ENCODE measurements around the gene TEX2.

The TEX2 gene

GRCh38 chr17:64276961-64277505, 14.0 kb upstream of the TEX2 start:
- Histone ChIP-seq H3K27ac (ENCODE audit: low read depth, low read length) (no peak overlapping the region), H3K9me2 (replicated peaks; ENCODE audit: insufficient read depth, low read length) (no peaks in the 10 kb centered on the region), H3K36me3 (ENCODE audit: low read length) (no peaks in the 10 kb centered on the region), H3K27me3 (ENCODE audit: low read length) (no peaks in the 10 kb centered on the region), H3K9me3 (ENCODE audit: insufficient read depth, low read length) (no peaks in the 10 kb centered on the region), H4K20me1 (ENCODE audit: low read depth, low read length) (no peaks in the 10 kb centered on the region), H3F3A (ENCODE audit: insufficient read depth) (no peaks in the 10 kb centered on the region), H2AFZ (ENCODE audit: low read depth, low read length, severe bottlenecking) (no peak overlapping the region), H3K79me2 (ENCODE audit: insufficient read depth, low read length) (no peaks in the 10 kb centered on the region), H3K4me3 (ENCODE audit: insufficient read depth, low read length, poor library complexity, severe bottlenecking) (no peak overlapping the region), H3K4me2 (ENCODE audit: low read depth, low read length, poor library complexity, severe bottlenecking) (no peak overlapping the region), H3K9ac (ENCODE audit: low read length) (no peak overlapping the region)
- no peak for TF ChIP-seq EZH2phosphoT487 (conservative IDR thresholded peaks at IDR 0.05; ENCODE audit: low read length)
- no peak for TF ChIP-seq CTCF (IDR thresholded peaks at IDR 0.05; ENCODE audit: insufficient read depth, low read length, poor library complexity, severe bottlenecking)

GRCh38 chr17:64275016-64275415, 12.0 kb upstream of the TEX2 start:
- Histone ChIP-seq H4K20me1 (ENCODE audit: low read depth, low read length) (no peaks in the 10 kb centered on the region), H3K4me3 (ENCODE audit: insufficient read depth, low read length, poor library complexity, severe bottlenecking) (no peak overlapping the region), H3K27ac (ENCODE audit: low read depth, low read length) (no peak overlapping the region), H3K9ac (ENCODE audit: low read length) (no peak overlapping the region), H2AFZ (ENCODE audit: low read depth, low read length, severe bottlenecking) (no peak overlapping the region), H3K9me3 (ENCODE audit: insufficient read depth, low read length) (no peaks in the 10 kb centered on the region), H3F3A (ENCODE audit: insufficient read depth) (no peaks in the 10 kb centered on the region), H3K9me2 (replicated peaks; ENCODE audit: insufficient read depth, low read length) (no peaks in the 10 kb centered on the region), H3K79me2 (ENCODE audit: insufficient read depth, low read length) (no peaks in the 10 kb centered on the region), H3K4me2 (ENCODE audit: low read depth, low read length, poor library complexity, severe bottlenecking) (no peak overlapping the region), H3K27me3 (ENCODE audit: low read length) (no peaks in the 10 kb centered on the region), H3K36me3 (ENCODE audit: low read length) (no peaks in the 10 kb centered on the region)
- TF ChIP-seq EZH2phosphoT487 (conservative IDR thresholded peaks at IDR 0.05; ENCODE audit: low read length) (no peak), CTCF (IDR thresholded peaks at IDR 0.05; ENCODE audit: insufficient read depth, low read length, poor library complexity, severe bottlenecking) (no peak)

- no peaks in the 10 kb centered on the region for H3K79me2 ChIP-seq (ENCODE audit: insufficient read depth, low read length)
- H3K4me3 ChIP-seq (ENCODE audit: insufficient read depth, low read length, poor library complexity, severe bottlenecking) = no peak overlapping the region
- no peaks in the 10 kb centered on the region for H3K27me3 ChIP-seq (ENCODE audit: low read length)
- H3K9me2 ChIP-seq (replicated peaks; ENCODE audit: insufficient read depth, low read length) = no peaks in the 10 kb centered on the region
- TF ChIP-seq CTCF (IDR thresholded peaks at IDR 0.05; ENCODE audit: insufficient read depth, low read length, poor library complexity, severe bottlenecking) (no peak), EZH2phosphoT487 (conservative IDR thresholded peaks at IDR 0.05; ENCODE audit: low read length) (no peak)
- H2AFZ ChIP-seq (ENCODE audit: low read depth, low read length, severe bottlenecking) = no peak overlapping the region
- H3K4me2 ChIP-seq (ENCODE audit: low read depth, low read length, poor library complexity, severe bottlenecking) = no peak overlapping the region
- H3K9ac ChIP-seq (ENCODE audit: low read length) = no peak overlapping the region
- H3K36me3 ChIP-seq (ENCODE audit: low read length) = no peaks in the 10 kb centered on the region
- no peaks in the 10 kb centered on the region for H3F3A ChIP-seq (ENCODE audit: insufficient read depth)
- no peak overlapping the region for H3K27ac ChIP-seq (ENCODE audit: low read depth, low read length)
- no peaks in the 10 kb centered on the region for H3K9me3 ChIP-seq (ENCODE audit: insufficient read depth, low read length)
- no peaks in the 10 kb centered on the region for H4K20me1 ChIP-seq (ENCODE audit: low read depth, low read length)
Observed at GRCh38 chr17:64273006-64273405, 9.9 kb upstream of the TEX2 start.

Measured in SU-DHL-6 (cell line).